ENCODE data around the gene CPN2.

Gene CPN2

GRCh38 chr3:194351080-194351672, at the start of gene CPN2:
Gene CPN2, minus strand, starts transcription at chr3:194351328. Its CDS starts 8,626 bp downstream, at chr3:194342702.
- DNase-seq: no peak

- no peak for DNase-seq
Observed at GRCh38 chr3:194399874-194400411, 48.8 kb upstream of the CPN2 start.

- DNase-seq: no peak
Observed at GRCh38 chr3:194399166-194399565, 48.0 kb upstream of the CPN2 start, which contains the start of gene GP5. Gene GP5, minus strand, starts transcription at chr3:194399266. Its CDS starts 984 bp downstream, at chr3:194398282.

GRCh38 chr3:194397757-194398312, 46.7 kb upstream of the CPN2 start:
- no peak for DNase-seq

- DNase-seq: no peak
Observed at GRCh38 chr3:194396859-194397756, 46.0 kb upstream of the CPN2 start.

GRCh38 chr3:194396539-194396858, 45.4 kb upstream of the CPN2 start:
- DNase-seq: no peak

- no peak for DNase-seq
Observed at GRCh38 chr3:194395778-194396538, 44.8 kb upstream of the CPN2 start.

GRCh38 chr3:194395212-194395611, 44.1 kb upstream of the CPN2 start:
- no peak for DNase-seq

GRCh38 chr3:194392576-194392975, 41.4 kb upstream of the CPN2 start:
- no peak for DNase-seq

- DNase-seq: no peak
Observed at GRCh38 chr3:194390835-194391234, 39.7 kb upstream of the CPN2 start.

GRCh38 chr3:194389269-194389668, 38.1 kb upstream of the CPN2 start:
- no peak for DNase-seq

- no peak for DNase-seq
Observed at GRCh38 chr3:194387926-194388418, 36.8 kb upstream of the CPN2 start.

GRCh38 chr3:194387276-194387675, 36.1 kb upstream of the CPN2 start:
- DNase-seq: no peak

GRCh38 chr3:194386648-194387047, 35.5 kb upstream of the CPN2 start:
- no peak for DNase-seq

GRCh38 chr3:194386066-194386465, 34.9 kb upstream of the CPN2 start:
- no peak for DNase-seq

GRCh38 chr3:194384569-194385001, 33.5 kb upstream of the CPN2 start:
- no peak for DNase-seq

GRCh38 chr3:194384156-194384555, 33.0 kb upstream of the CPN2 start:
- no peak for DNase-seq

- DNase-seq: no peak
Observed at GRCh38 chr3:194383276-194383940, 32.3 kb upstream of the CPN2 start.

- no peak for DNase-seq
Observed at GRCh38 chr3:194382892-194383223, 31.7 kb upstream of the CPN2 start.

- DNase-seq: no peak
Observed at GRCh38 chr3:194382196-194382891, 31.2 kb upstream of the CPN2 start.

- no peak for DNase-seq
Observed at GRCh38 chr3:194381460-194381875, 30.3 kb upstream of the CPN2 start.

- DNase-seq: no peak
Observed at GRCh38 chr3:194380326-194380725, 29.2 kb upstream of the CPN2 start.
